Superior temporal gyrus (tissue), 1 donor: Measurements from ENCODE around the gene PPP2R2C.

ENCODE experiments used
- DNase-seq: peaks from one replicate; pipeline ENCODE4 v3.0.0-alpha.2; 2016; ENCODE audit errors: extremely low spot score

Gene PPP2R2C

GRCh38 chr4:6449746-6450369 is 22.6 kb downstream of the PPP2R2C start:
- DNase-seq: peak; percentile 44

DNA sequence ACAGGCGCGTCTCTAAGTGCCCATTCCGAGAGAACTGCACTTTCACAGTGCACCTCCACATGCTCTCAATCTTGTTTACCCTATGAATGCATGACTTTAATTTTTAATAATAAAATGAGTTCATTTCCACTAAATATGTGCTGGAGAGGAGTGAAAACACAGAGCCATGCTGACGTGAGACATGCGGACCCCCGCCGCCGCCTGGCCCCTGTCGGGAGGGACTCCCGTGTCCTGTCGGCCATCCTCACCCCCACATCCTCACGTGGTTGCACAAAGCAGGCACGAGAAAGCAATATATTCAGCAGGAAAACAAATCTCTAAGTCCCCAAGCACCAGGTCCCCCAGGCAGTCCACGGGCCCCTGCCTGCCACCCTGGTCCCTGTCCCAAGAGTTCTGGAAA is 23.1 kb downstream of the PPP2R2C start:
- DNase-seq: no peak

DNA sequence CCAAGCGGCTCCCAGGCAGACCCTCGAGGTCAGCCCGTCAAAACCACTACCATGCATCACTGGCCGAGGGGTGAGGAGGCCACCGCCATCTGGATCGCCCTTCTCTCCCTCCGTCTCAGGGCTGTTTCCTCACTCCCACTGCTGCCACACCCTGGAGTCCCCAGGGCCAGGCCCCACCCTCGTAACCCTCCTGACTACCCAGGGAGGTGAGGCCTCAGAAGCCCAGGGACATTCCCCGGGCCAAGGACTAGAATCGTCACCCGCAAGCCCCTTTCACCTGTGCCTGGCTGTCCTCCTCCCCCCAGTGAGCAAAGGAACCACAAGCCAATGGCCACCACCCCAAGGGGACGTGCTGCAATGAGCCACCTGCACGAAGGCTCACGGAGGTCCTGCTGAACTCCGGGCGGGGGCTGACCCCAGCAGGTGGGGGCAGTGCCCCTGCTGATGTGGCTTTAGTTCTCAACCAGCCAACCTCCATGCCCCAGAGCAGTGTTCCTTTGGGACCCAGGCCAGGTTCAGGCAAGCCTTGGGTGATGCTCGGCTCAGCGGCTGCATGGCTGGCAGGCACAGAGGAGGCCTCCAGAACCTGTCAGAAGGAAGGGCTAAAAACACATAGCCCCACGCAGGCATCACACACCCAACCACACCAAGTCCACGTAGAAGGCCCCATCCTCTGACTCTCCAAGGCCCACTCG is 23.8 kb downstream of the PPP2R2C start:
- no peak for DNase-seq

DNA sequence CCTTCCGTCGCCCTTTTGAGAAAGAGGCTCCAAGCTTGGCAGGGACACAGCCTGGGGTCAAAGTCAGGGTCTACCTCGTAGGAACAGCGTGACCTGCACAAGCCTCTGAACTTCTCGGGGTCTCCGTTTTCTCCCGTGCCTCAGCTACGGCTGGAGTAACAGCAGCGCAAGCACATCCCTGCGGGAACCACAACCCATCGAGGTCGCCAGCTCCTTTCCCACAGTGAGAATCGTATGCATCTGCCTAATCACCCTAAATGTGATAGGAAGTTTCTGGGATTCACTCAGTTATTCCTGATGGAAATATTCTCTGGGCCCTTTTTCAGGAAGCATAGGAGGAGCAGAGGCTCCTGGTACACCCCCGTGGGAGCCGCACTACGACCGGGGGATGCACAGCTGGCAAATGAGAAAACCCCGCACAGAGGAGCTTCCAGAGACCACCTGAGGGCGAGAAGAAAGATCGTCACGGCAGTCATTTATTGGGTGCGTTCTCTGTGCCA is 24.7 kb downstream of the PPP2R2C start:
- no peak for DNase-seq

DNA sequence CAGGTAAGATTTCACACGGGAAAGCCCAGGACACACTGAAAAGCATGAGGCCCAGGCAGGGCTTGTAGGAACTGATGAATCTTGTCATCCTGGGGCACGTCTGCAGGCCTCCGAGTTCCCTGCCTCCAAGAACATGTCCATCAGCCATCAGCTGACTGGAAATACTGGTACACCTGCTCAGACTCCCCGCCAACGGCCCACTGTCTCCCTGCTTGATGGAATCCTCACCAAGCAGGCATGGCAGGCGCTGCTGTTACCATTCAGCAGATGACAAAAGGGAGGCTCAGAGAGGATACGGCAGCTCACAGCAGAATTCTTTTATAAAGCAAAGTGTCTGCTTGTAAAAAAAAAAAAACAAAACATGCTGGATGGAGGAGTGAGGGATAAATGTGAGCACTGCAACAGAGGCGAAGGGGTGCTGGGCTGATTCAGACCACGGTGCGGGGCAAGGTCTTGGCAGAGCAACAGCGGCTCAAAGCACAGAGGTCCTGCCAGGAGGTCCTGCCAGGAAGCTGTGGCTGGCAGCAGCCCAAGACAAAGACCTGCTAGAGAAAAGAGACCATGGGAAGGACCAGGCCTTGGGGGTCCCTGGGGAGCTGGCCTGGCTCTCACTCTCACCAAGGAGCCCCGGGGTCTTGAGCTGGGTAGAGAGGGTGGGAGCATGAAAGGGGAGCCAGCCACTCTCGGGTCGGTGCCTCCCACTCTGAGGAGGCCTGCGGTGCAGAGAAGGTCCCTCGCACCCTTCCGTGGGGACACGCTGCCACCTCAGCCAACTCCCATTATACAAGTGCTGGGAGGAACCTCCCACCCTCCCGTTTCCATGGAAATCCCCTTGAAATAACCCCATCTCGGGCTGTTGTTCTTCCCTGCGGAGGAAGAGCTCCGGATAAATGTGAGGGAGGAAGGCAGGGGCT is 25.6 kb downstream of the PPP2R2C start:
- DNase-seq: peak; percentile 43

DNA sequence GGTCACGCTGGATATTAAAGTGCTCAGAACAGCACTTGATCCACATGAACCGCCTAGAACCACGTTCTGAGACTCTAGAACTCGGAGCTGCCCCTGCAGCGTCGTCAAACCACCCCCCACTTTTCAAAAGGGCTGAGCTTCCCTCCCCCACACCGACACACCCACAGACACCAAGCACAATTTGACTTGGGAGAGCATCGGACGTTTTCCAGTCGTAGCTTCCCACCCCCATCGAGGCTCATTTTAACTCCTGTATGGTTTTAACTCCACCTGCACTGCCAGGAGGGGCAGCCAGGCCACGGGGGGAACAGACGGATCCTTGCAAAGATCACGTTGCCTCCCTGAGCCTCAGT is 26.3 kb downstream of the PPP2R2C start:
- no peak for DNase-seq

- no peak for DNase-seq
These were observed 26.8 kb downstream of the PPP2R2C start for GRCh38 chr4:6445403-6446129.

- DNase-seq: no peak
These were observed 27.8 kb downstream of the PPP2R2C start for GRCh38 chr4:6444582-6444981.

DNA sequence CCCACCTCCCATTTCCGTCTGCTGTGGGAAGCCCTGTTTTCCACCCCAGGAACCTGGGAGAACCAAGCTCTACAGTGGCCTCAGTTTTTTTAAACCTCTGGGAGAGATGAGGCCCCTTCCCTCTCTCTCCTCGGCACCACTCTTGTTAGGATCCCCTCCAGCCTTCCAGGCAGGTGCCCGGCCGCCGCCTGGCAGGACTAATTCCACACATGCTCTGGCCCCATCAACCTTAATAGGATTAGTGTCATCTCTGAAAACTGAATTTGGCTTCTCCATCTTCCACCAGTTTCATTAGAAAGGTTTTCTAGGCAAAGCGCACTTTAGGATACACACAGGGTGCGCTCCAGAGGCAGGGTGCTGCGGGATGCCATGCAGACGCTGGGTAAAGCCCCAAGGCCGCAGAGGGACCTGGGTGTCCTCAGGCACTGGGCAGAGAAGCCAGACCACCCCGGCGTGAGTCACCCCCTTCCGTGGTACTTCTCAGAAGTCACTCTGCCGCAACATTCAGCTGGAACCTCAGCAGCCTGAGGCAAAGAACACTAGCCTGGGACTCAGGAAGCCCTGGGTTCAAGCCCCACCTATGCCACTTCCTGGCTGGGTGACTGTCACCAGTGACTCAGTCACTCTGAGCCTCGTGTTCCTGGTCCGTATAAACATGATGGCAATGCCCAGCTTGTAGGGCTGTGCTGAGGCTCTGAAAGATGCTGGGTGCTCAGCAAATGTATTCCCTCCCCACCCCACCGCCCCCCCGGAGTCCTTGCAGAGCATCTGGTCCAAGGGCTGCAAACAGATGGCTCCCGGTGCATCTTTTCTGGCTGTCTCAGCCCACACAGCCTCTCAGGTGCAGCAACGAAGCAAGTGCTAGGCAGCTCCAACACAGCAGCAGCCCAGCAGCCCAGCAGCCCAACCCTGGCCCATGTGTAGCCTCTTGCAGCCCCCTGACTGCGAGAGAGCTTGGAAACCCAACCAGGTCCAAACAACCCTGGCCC is 29.1 kb downstream of the PPP2R2C start:
- DNase-seq: no peak

GRCh38 chr4:6442555-6442954 is 29.9 kb downstream of the PPP2R2C start:
- no peak for DNase-seq

DNA sequence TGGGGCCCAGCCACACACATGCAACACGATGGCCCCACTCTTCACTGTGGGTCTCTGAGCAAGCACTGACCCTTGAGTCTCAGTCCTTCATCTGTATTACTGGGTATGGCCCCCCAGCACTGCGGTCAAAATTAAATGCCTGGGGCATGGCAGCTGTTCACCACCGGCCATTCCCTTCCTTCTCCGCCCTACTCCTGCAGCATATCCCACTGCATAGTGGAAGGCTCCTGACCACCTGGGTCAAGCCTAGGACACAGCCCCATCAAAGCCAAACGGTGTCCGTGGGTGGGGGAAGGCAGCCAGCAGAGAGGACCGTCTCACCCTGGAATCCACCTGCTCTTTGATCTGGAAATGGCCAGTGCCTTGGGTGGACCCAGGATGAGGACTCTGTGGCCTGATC is 30.7 kb downstream of the PPP2R2C start:
- DNase-seq: no peak

DNA sequence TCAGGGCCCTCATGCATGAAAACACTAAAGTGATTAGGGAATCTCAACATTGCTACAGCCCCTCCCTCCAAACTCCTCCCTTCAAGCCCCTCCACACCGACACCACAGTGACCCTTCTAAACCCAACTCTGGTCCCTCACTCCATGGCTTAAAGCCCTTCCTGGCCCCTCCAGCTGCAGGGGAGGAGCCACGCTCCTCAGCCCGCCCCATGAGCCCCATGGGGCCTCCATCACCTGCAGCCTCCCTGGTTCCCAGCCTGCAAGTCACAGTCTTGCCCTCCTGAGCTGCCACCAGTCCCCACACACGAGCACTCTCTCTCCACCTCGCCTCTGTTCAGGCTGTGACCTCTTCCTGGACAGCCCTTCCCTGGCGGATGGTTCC is 31.2 kb downstream of the PPP2R2C start:
- no peak for DNase-seq

DNA sequence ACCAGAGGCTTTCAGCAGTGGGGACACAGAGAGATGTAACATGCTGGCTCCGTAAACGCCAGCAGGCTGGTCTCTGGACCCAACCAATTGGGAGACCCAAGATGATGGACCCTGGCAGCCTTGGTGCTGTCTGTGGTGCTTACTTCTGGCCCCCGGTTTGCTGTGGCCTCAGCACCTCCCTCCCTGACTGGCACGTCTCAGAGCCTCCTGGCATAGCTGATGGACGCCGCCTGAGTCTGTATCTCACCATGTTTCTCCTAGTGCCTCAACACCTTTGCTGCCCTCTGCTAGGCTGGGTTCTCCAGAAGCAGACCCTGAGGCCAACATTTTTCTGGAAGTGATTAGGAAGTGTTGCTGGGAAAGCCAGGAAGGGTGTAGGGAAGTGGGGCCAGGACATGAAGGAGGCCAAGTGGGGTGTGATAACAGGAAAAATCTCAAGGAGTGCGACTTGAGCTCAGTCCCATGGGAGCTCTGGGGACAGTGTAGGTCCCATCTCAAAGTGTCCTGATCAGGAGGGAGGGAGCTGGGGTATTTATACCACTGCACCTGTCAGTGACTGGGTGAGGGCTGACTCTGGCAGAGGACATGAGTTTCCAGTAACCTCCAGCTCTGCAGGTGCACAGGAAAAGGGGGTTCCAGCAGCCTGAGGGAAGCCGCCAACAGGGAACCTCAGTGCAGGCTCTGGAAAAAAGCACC is 31.8 kb downstream of the PPP2R2C start:
- no peak for DNase-seq

DNA sequence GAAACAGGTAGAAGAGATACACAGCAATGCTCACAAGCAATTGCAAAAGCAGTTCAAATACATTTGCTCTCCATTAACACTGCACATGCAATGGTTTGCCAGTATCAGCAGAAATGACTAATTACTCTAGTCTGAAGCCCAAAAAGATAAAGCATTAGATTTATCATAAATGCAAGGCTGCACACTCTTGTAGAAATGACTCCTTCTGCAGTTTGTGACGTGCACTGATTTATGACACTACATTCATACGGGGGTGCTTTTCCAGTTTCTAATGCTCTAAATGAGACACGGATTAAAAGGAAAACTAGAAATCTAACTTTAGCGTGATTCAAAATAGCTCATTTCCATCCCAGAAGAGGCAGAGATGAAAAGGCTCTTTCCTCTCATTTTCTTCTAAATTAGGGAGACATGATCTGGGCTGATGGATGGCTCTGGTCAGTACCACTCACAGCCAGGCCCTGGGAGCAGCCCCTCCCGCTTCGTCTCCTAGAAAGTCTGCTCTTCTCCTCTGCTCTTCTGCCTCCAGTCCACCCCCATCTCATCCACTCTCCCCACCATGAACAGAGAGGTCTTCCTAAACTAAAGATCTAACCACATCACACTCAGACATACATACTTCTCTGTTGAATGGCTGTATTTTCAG is 33.2 kb downstream of the PPP2R2C start:
- peak; percentile 62 for DNase-seq

DNA sequence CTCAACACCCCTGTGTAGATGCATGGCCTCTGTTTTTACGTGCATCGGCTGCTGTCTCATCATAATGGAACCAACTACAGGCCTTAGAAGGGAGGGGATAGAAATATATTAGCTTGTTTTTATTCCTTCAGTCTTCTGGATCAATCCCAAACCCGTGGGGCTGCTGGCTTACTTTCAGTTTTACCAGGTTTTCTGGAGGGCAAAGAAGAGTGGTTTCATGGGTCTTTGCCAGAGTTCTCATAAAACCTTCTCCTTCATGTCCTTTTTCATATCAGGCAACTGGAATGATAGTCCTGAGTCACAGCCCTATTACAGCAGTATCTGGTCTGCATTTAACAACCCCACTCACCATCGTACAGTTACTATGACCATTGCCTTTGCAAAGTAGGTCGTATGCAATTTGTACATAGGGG is 34.6 kb downstream of the PPP2R2C start:
- DNase-seq: no peak

- no peak for DNase-seq
These were observed 37.4 kb downstream of the PPP2R2C start for GRCh38 chr4:6435010-6435409.

DNA sequence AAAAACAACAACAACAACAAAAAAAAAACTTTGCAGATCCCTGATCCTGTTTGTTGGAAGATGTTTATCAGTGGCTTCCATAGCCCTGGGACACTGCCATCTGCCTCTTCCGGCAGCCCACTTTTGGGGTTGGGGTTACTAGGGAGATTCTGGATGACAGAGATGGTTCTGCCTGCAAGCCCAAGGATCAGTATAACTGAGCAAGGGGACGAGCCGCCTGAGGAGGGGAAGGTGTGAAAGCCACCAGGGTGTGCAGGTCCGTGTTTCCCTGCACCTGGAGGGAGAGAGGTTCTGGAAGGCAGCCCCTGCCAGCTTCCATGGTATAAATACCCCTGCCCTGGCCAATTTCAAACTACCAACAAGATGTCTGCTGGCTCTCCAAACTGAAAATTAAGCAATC is 41.5 kb downstream of the PPP2R2C start:
- DNase-seq: no peak

DNA sequence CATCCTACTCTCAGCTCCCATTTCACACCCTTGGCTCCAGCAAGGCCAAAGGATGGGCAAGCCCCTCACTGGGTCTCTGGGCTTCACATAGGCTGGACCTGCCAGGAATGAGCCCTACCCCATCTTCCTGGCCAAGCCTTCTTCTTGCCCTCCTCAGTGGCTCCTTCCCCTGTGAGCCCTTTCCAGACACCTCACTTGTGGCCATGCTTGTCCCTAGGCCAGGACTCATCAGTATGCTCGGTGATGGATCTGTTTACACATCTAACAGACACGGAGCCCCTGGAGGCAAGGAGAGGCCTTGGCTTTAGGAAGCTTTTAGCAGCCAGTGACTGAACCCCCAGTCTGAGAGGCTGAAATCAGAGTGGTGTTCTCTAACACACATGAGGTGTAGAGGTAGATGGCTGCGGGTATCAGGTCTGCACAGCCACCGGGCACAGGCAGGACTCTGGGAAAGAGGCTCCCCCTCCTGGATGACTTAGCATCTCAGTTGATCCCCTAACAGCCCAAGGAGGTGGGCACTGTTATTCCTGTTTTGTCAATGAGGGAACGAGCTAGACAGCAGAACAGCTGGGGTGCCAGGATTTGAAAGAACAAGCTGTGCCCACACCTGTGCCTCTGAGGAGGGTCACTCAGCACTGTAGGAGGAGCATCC is 44.8 kb downstream of the PPP2R2C start:
- DNase-seq: no peak
